ENCODE results near the gene DNAJC5. TPM values are rescaled to one million over a fixed set of nuclear protein-coding genes. Genes with fewer than 3 reads are reported as not detected.
A peak's percentile ranks its signal among the peaks of the same experiment; 100 is the strongest.

DNAJC5 gene
- total and polyA plus RNA-seq, 2 experiments from 2014 or later = 7.1 to 33.5 TPM

DNA sequence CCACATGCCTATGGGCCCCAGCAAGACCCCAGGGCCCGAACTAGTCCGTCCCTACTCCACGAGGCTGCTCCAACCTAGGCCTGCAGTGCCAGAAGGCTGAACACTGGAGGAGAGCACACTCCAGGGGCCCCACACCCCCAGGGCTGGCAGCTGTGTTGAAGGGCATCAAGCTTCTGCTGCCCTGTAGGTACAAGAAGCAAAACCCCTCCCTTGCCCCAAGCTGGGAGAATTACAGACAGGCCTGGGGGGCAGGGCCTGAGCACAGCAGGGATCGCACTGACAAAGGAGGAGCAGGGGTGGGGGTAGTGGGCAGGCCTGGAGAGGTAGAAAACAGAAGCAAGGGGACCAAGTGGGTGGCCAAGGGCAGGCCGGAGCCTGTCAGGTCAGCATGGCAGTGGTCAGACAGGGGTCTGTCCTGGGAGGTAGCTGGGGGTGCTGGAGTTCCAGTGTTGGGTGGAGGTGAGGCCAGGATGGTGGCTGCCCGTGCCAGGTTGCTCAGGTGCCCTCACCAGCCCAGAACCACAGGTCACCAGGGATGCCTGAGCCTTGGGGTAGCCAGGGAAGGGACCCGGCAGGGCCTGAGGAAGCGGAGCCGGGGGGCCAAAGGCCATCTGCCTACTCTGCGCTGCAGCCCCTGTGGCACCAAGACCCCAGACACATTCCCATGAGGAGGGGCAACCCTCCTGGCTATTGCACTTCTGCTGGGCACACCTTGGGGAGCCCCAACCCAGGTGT lies 64.2 kb downstream of the DNAJC5 start:
- Histone ChIP-seq H3K36me3 (ENCODE audit: insufficient read depth) (no peaks in the 10 kb centered on the region), H4K20me1 (replicated peaks; ENCODE audit: insufficient read depth) (peaks cover 12% of the 10 kb centered on the region), H3K9me2 (ENCODE audit: insufficient read depth) (no peaks in the 10 kb centered on the region), H3K4me1 (ENCODE audit: insufficient read depth) (peaks cover 18% of the 10 kb centered on the region), H3K4me2 (peak overlapping the region; percentile 62), H3K27ac (ENCODE audit: low read depth) (peak overlapping the region; percentile 63; the same call in 1 of the 2 replicates), H3F3A (replicated peaks; ENCODE audit: low read depth) (0 out of 2 replicates have a peak, but pooled peaks cover 11% of the 10 kb centered on the region), H3K79me2 (replicated peaks; ENCODE audit: insufficient read depth) (peaks cover 17% of the 10 kb centered on the region), H3K4me3 (0 out of 2 replicates have a peak overlapping the region, but pooled peaks have one; percentile 20), H3K27me3 (ENCODE audit: insufficient read depth) (no peaks in the 10 kb centered on the region), H2AFZ (no peak overlapping the region)
- no peak for TF ChIP-seq EZH2 (IDR thresholded peaks at IDR 0.05; ENCODE audit: low read depth, unreplicated experiment)
- no peak for TF ChIP-seq ZNF331 (CRISPR knock-in tag; IDR thresholded peaks at IDR 0.05; ENCODE audit: low read depth)
- TF ChIP-seq, protein P1, sequence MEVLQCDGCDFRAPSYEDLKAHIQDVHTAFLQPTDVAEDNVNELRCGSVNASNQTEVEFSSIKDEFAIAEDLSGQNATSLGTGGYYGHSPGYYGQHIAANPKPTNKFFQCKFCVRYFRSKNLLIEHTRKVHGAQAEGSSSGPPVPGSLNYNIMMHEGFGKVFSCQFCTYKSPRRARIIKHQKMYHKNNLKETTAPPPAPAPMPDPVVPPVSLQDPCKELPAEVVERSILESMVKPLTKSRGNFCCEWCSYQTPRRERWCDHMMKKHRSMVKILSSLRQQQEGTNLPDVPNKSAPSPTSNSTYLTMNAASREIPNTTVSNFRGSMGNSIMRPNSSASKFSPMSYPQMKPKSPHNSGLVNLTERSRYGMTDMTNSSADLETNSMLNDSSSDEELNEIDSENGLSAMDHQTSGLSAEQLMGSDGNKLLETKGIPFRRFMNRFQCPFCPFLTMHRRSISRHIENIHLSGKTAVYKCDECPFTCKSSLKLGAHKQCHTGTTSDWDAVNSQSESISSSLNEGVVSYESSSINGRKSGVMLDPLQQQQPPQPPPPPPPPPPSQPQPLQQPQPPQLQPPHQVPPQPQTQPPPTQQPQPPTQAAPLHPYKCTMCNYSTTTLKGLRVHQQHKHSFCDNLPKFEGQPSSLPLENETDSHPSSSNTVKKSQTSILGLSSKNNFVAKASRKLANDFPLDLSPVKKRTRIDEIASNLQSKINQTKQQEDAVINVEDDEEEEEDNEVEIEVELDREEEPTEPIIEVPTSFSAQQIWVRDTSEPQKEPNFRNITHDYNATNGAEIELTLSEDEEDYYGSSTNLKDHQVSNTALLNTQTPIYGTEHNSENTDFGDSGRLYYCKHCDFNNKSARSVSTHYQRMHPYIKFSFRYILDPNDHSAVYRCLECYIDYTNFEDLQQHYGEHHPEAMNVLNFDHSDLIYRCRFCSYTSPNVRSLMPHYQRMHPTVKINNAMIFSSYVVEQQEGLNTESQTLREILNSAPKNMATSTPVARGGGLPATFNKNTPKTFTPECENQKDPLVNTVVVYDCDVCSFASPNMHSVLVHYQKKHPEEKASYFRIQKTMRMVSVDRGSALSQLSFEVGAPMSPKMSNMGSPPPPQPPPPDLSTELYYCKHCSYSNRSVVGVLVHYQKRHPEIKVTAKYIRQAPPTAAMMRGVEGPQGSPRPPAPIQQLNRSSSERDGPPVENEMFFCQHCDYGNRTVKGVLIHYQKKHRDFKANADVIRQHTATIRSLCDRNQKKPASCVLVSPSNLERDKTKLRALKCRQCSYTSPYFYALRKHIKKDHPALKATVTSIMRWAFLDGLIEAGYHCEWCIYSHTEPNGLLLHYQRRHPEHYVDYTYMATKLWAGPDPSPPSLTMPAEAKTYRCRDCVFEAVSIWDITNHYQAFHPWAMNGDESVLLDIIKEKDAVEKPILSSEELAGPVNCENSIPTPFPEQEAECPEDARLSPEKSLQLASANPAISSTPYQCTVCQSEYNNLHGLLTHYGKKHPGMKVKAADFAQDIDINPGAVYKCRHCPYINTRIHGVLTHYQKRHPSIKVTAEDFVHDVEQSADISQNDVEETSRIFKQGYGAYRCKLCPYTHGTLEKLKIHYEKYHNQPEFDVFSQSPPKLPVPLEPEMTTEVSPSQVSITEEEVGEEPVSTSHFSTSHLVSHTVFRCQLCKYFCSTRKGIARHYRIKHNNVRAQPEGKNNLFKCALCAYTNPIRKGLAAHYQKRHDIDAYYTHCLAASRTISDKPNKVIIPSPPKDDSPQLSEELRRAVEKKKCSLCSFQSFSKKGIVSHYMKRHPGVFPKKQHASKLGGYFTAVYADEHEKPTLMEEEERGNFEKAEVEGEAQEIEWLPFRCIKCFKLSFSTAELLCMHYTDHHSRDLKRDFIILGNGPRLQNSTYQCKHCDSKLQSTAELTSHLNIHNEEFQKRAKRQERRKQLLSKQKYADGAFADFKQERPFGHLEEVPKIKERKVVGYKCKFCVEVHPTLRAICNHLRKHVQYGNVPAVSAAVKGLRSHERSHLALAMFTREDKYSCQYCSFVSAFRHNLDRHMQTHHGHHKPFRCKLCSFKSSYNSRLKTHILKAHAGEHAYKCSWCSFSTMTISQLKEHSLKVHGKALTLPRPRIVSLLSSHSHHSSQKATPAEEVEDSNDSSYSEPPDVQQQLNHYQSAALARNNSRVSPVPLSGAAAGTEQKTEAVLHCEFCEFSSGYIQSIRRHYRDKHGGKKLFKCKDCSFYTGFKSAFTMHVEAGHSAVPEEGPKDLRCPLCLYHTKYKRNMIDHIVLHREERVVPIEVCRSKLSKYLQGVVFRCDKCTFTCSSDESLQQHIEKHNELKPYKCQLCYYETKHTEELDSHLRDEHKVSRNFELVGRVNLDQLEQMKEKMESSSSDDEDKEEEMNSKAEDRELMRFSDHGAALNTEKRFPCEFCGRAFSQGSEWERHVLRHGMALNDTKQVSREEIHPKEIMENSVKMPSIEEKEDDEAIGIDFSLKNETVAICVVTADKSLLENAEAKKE (CRISPR knock-in tag; IDR thresholded peaks at IDR 0.05) = no peak
- TF ChIP-seq CREB1 (CRISPR knock-in tag; IDR thresholded peaks at IDR 0.05; ENCODE audit: low read depth) = no peak
- TF ChIP-seq STAT1 (IDR thresholded peaks at IDR 0.05; ENCODE audit: unreplicated experiment) = no peak
- TF ChIP-seq, protein P2, sequence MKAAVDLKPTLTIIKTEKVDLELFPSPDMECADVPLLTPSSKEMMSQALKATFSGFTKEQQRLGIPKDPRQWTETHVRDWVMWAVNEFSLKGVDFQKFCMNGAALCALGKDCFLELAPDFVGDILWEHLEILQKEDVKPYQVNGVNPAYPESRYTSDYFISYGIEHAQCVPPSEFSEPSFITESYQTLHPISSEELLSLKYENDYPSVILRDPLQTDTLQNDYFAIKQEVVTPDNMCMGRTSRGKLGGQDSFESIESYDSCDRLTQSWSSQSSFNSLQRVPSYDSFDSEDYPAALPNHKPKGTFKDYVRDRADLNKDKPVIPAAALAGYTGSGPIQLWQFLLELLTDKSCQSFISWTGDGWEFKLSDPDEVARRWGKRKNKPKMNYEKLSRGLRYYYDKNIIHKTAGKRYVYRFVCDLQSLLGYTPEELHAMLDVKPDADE (IDR thresholded peaks at IDR 0.05) = no peak
- no peak for TF ChIP-seq ZNF114 (CRISPR knock-in tag; IDR thresholded peaks at IDR 0.05)
- TF ChIP-seq JUNB (IDR thresholded peaks at IDR 0.05; ENCODE audit: unreplicated experiment) = no peak
- TF ChIP-seq, protein P3, sequence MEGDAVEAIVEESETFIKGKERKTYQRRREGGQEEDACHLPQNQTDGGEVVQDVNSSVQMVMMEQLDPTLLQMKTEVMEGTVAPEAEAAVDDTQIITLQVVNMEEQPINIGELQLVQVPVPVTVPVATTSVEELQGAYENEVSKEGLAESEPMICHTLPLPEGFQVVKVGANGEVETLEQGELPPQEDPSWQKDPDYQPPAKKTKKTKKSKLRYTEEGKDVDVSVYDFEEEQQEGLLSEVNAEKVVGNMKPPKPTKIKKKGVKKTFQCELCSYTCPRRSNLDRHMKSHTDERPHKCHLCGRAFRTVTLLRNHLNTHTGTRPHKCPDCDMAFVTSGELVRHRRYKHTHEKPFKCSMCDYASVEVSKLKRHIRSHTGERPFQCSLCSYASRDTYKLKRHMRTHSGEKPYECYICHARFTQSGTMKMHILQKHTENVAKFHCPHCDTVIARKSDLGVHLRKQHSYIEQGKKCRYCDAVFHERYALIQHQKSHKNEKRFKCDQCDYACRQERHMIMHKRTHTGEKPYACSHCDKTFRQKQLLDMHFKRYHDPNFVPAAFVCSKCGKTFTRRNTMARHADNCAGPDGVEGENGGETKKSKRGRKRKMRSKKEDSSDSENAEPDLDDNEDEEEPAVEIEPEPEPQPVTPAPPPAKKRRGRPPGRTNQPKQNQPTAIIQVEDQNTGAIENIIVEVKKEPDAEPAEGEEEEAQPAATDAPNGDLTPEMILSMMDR (conservative IDR thresholded peaks at IDR 0.05; ENCODE audit: low read depth in 2 of 2) = no peak
- TF ChIP-seq POLR2AphosphoS5 (IDR thresholded peaks at IDR 0.05; ENCODE audit: low read depth) = no peak
- TF ChIP-seq, protein P4, sequence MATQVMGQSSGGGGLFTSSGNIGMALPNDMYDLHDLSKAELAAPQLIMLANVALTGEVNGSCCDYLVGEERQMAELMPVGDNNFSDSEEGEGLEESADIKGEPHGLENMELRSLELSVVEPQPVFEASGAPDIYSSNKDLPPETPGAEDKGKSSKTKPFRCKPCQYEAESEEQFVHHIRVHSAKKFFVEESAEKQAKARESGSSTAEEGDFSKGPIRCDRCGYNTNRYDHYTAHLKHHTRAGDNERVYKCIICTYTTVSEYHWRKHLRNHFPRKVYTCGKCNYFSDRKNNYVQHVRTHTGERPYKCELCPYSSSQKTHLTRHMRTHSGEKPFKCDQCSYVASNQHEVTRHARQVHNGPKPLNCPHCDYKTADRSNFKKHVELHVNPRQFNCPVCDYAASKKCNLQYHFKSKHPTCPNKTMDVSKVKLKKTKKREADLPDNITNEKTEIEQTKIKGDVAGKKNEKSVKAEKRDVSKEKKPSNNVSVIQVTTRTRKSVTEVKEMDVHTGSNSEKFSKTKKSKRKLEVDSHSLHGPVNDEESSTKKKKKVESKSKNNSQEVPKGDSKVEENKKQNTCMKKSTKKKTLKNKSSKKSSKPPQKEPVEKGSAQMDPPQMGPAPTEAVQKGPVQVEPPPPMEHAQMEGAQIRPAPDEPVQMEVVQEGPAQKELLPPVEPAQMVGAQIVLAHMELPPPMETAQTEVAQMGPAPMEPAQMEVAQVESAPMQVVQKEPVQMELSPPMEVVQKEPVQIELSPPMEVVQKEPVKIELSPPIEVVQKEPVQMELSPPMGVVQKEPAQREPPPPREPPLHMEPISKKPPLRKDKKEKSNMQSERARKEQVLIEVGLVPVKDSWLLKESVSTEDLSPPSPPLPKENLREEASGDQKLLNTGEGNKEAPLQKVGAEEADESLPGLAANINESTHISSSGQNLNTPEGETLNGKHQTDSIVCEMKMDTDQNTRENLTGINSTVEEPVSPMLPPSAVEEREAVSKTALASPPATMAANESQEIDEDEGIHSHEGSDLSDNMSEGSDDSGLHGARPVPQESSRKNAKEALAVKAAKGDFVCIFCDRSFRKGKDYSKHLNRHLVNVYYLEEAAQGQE (IDR thresholded peaks at IDR 0.05; ENCODE audit: unreplicated experiment) = no peak
- TF ChIP-seq NANOG (IDR thresholded peaks at IDR 0.05; ENCODE audit: borderline replicate concordance) = no peak
- no peak for TF ChIP-seq EZH2phosphoT487 (IDR thresholded peaks at IDR 0.05; ENCODE audit: unreplicated experiment)
- no peak for DNase-seq (ENCODE audit: low spot score)
- Mint-ChIP-seq H3K4me3 (peak overlapping the region; percentile 32; the same call in 1 of the 3 replicates), H3K4me1 (peaks cover 28% of the 10 kb centered on the region), H3K27ac (no peak overlapping the region), H3K36me3 (ENCODE audit: low read depth) (peaks cover 29% of the 10 kb centered on the region; the same call in 2 of the 3 replicates), H3K9me3 (no peaks in the 10 kb centered on the region), H3K27me3 (ENCODE audit: insufficient read depth, low read depth, poor library complexity) (peaks cover 10% of the 10 kb centered on the region)
- ATAC-seq = peak; percentile 0; the same call in 1 of the 3 replicates
